ENCODE measurements around the gene OR4C3.
"Not testable (repeated sequence)": the region's sequence is repeated elsewhere in the genome, so short reads cannot be mapped to it uniquely, and the experiment has no call there.

OR4C3 gene

DNA sequence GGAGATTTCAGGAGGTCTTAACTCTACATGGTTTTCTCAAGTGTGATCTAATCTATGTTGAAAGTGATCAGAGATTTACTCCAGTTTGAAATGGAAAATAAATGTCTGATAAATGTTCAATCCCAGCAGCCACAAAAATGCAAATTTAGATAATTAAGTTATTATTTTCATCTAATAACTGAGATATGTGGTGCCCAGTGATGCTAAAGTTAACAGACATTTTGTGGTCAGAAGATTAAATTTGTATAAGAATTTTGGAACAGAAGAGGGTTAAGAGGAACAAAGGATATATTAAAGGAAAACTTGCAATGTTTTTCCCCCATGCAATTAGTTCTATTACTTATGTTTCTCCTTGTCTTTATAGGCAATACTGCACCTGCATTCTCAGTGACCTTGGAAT is at the start of gene OR4C3:
OR4C3 (plus strand) TSS at position 301 of the 400 bp plus-strand sequence. CDS start 102 bp downstream, outside the sequence.
- not testable (repeated sequence) for DNase-seq

GRCh38 chr11:48305923-48306322 is 18.8 kb upstream of the OR4C3 start, which contains the start of gene OR4S1:
Gene OR4S1, plus strand, starts transcription at chr11:48306223. Its CDS starts 0 bp downstream, at chr11:48306223.
- no peak for DNase-seq

- peak; percentile 29 for DNase-seq
Observed at GRCh38 chr11:48307760-48308386, 16.8 kb upstream of the OR4C3 start.

DNA sequence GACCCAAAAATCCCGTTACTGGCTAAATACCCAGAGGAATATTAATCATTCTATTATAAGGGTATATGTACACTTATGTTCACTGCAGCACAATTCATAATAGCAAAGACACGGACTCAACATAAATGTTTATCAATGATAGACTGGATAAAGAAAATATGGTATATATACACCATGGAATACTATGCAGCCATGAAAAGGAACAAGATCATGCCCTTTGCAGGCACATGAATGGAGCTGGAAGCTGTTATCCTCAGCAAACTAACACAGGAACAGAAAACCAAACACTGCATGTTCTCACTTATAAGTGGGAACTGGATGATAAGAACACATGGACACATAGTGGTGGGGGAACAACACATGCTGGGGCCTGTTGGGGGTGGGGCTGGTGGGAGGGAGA is 11.1 kb upstream of the OR4C3 start:
- DNase-seq = not testable (repeated sequence)

DNA sequence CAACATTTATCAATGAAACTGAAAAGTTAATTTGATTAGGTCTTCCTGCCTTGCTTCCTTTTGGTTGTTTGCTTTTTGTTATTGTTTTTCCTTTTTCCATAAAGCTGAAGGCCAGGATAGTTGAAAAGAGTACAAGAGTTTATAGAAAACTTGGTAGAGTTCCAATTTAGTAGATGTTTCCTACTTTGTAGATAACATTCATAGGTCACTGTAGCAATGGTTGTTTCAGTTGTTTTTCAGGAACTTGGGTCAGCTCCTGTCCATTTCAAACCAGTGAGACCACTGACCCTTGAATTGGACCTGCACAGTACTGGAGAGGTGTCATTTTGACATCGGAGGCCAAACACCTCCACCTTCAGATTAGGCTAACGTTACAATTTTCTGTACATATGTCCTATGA is 4.9 kb upstream of the OR4C3 start:
- not testable (repeated sequence) for DNase-seq

DNA sequence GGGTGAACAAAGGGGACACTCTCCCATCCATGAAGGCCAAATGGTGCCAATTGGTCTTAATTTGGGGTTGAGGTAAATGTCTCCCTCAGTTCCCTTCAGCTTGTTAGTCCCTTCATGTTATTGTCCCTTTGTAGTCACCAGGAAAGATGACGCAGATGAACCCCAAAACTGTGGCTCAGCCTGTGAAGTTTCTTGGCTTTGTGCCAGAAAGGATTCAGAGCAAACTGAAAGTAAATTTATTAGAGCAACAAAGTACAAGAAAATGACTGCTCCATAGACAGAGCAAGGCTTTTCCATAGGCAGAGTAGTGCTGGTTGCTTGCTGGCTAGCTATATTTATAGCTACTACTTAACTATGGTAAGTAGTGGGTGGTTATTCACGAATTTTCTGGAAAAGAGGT is 16.7 kb downstream of the OR4C3 start:
- DNase-seq = no peak

GRCh38 chr11:48342505-48342904 is 17.8 kb downstream of the OR4C3 start:
- not testable (repeated sequence) for DNase-seq

DNA sequence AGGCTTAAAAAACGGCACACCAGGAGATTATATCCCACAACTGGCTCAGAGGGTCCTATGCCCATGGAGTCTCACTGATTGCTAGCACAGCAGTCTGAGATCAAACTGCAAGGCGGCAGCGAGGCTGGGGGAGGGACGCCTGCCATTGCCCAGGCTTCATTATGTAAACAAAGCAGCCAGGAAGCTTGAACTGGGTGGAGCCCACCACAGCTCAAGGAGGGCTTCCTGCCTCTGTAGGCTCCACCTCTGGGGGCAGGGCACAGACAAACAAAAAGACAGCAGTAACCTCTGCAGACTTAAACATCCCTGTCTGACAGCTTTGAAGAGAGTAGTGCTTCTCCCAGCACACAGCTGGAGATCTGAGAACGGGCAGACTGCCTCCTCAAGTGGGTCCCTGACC is 21.6 kb downstream of the OR4C3 start:
- DNase-seq = not testable (repeated sequence)

DNA sequence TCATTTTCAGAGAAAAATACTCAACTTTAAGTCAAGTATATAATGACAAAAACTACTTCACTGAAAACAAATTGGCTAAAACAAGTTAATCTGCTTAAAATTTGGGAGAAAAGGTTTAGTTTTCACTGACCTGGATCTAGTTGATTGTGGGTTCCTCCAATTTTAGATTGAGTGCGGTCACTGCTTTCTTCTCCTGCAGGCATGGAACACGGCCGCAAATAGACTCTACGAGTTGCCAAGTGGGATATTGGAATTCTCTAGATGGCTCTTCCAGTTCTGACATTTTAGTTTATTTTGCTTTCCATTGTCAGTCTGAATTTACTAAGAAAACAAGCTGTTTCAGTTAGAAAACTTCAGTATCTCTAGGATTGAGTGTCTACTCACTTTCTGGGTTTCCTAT is 29.3 kb downstream of the OR4C3 start:
- no peak for DNase-seq

GRCh38 chr11:48354677-48355076 is 30.0 kb downstream of the OR4C3 start:
- DNase-seq = no peak

DNA sequence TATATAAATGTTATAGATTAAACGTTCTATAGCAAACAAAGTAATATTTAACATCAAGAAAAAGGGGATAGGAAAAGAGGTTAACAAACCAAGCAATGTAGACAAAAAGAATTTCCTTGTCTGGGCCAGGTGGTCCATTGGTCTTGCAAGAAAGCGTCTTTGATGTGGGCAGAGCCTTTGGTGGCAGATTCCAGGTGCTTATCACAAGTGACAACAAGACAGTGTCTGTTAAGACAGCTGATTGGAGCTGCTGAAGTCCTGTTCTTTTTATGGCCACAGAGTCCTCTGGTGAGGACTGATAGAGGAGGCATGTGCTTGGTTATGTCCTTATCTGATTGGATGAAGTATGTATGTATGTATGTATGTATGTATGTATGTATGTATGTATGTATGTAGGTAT is 36.6 kb downstream of the OR4C3 start:
- DNase-seq = not testable (repeated sequence)

DNA sequence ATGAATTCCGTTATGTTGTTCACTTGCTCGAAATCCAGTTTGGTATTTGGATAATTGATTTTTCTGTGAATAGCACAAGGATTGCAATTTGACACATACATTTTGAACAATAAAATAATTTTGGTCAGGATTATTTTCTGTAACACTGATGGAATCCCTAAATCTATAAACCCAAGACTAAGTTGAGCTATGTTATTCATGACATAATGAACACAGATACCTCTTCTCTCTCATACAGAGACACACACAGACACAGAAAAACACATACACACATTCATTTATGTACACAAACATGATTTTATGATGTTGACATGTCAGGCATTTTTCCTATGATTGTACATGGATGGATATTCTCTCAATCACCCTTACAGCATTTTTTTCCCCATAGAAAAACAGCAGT is 41.6 kb downstream of the OR4C3 start, which contains the start of gene OR4C5:
OR4C5 (minus strand) TSS at position 101 of the 400 bp plus-strand sequence; CDS start at position 101, 0 bp downstream.
- no peak for DNase-seq

All from activated T-cell treated with anti-CD3 and anti-CD28 coated beads, Interleukin-2, amount 50 U/mL, for 1 hour (primary cell).